Hepatocyte (in vitro differentiated cells): ENCODE measurements around the gene APEX1. TPM values are rescaled to one million over a fixed set of nuclear protein-coding genes. Genes with fewer than 3 reads are reported as not detected.
"Not testable (repeated sequence)": the region's sequence is repeated elsewhere in the genome, so short reads cannot be mapped to it uniquely, and the experiment has no call there.

Source experiments
- DNase-seq: peaks from one replicate; pipeline ENCODE4 v3.0.0-alpha.2; 2016; ENCODE audit warnings: low spot score
- H2AFZ ChIP-seq: fragments of 200-600 bp; sonication (generic); 2 replicates; pipeline ENCODE4 v1.6.0; 2016; ENCODE audit warnings: antibody characterized with exemption, mild to moderate bottlenecking
- H3K27ac ChIP-seq: fragments of 200-600 bp; sonication (generic); 2 replicates; pipeline ENCODE4 v1.5.1; 2016; ENCODE audit warnings: mild to moderate bottlenecking
- H3K27me3 ChIP-seq: fragments of 200-600 bp; sonication (generic); 2 replicates; pipeline ENCODE4 v1.6.1; 2016
- H3K36me3 ChIP-seq: fragments of 200-600 bp; sonication (generic); replicated peaks from 2 replicates; pipeline ENCODE4 v1.5.1; 2016; ENCODE audit warnings: low read depth; ENCODE audit not compliant: insufficient read depth
- H3K4me1 ChIP-seq: fragments of 200-600 bp; sonication (generic); 2 replicates; pipeline ENCODE4 v1.5.1; 2016; ENCODE audit warnings: mild to moderate bottlenecking, moderate library complexity; ENCODE audit not compliant: insufficient read depth
- H3K4me2 ChIP-seq: fragments of 200-600 bp; sonication (generic); 2 replicates; pipeline ENCODE4 v1.6.0; 2016
- H3K4me3 ChIP-seq: fragments of 200-600 bp; sonication (generic); 2 replicates; pipeline ENCODE4 v1.5.1; 2016; ENCODE audit warnings: mild to moderate bottlenecking
- H3K79me2 ChIP-seq: fragments of 200-600 bp; sonication (generic); 2 replicates; pipeline ENCODE4 v1.6.0; 2017; ENCODE audit warnings: mild to moderate bottlenecking
- H3K9me2 ChIP-seq: fragments of 200-600 bp; sonication (generic); replicated peaks from 2 replicates; pipeline ENCODE4 v1.6.0; 2017; ENCODE audit warnings: mild to moderate bottlenecking; ENCODE audit not compliant: insufficient read depth
- H3K9me3 ChIP-seq: fragments of 200-600 bp; sonication (generic); 2 replicates; pipeline ENCODE4 v1.5.1; 2016; ENCODE audit warnings: low read depth, mild to moderate bottlenecking
- H4K20me1 ChIP-seq: fragments of 200-600 bp; sonication (generic); 2 replicates; pipeline ENCODE4 v1.6.0; 2016; ENCODE audit warnings: mild to moderate bottlenecking; ENCODE audit not compliant: insufficient read depth, poor library complexity, severe bottlenecking
- EZH2 ChIP-seq: fragments of 200-600 bp; sonication (generic); IDR thresholded peaks from 2 replicates; pipeline ENCODE4 v1.6.1; 2016; ENCODE audit warnings: antibody characterized with exemption, mild to moderate bottlenecking, borderline replicate concordance
- EZH2phosphoT487 ChIP-seq: fragments of 200-600 bp; sonication (generic); IDR thresholded peaks from one replicate; pipeline ENCODE4 v1.6.1; 2018; ENCODE audit warnings: antibody characterized with exemption, mild to moderate bottlenecking, low read depth, moderate library complexity; ENCODE audit not compliant: unreplicated experiment, severe bottlenecking
- WGBS: methylation state at CpG from one replicate; pipeline ENCODE4 v1.1.6; 2016; ENCODE audit warnings: low lambda C conversion rate; ENCODE audit errors: missing lambda C conversion rate; 5-methylcytosine and 5-hydroxymethylcytosine counted together
- polyA plus RNA-seq: library from polyadenylated mRNA; unstranded; fragments of >200 nt; fragmentation: Nextera tagmentation; extraction: Ambion mirVana; gene quantifications from 2 replicates; pipeline ENCODE4 v1.2.1, GENCODE V29; 2016
- total RNA-seq: library from RNA; depleted of rRNA; stranded (reverse); fragments of >200 nt; gene quantifications from 2 replicates; pipeline ENCODE4 v1.2.3, GENCODE V29; 2014
- TF ChIP-seq, protein P1 (sequence below): fragments of 200-600 bp; sonication (generic); IDR thresholded peaks from 2 replicates; pipeline ENCODE4 v1.5.1; 2016; ENCODE audit warnings: antibody characterized with exemption, mild to moderate bottlenecking; ENCODE audit not compliant: poor library complexity

The APEX1 gene
- total and polyA plus RNA-seq, 2 experiments from 2014 or later = 56.5 to 147 TPM

DNA sequence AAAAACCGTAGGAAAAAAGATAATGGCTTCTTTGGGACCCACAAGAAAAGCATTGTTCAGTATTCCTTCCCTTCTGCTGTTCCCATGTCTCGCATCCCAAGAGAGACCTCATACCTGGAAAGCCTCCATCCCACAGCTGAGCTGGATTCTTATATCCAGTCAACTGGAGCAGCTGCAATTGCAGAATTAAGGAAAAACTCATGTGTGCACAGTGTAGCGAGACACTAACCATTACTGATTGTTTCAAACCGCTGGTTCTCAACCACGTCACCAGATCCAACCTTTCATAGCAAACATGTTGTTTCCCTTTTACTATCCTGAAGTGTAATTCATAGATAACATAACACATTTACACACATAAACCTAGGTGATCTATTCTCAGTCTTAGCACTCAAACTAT, 44.9 kb downstream of the APEX1 start:
- 92% methylated on average over 5 of the region's 5 CpGs for WGBS
- no peak overlapping the region for H3K4me2 ChIP-seq
- H3K4me1 ChIP-seq = no peaks in the 10 kb centered on the region
- no peak overlapping the region for H3K27ac ChIP-seq
- H3K36me3 ChIP-seq = no peaks in the 10 kb centered on the region
- H3K9me2 ChIP-seq = no peaks in the 10 kb centered on the region
- no peak for DNase-seq
- no peaks in the 10 kb centered on the region for H3K9me3 ChIP-seq
- H3K79me2 ChIP-seq = no peaks in the 10 kb centered on the region
- no peaks in the 10 kb centered on the region for H3K27me3 ChIP-seq
- H4K20me1 ChIP-seq = no peaks in the 10 kb centered on the region
- no peak overlapping the region for H2AFZ ChIP-seq
- TF ChIP-seq, protein P1, sequence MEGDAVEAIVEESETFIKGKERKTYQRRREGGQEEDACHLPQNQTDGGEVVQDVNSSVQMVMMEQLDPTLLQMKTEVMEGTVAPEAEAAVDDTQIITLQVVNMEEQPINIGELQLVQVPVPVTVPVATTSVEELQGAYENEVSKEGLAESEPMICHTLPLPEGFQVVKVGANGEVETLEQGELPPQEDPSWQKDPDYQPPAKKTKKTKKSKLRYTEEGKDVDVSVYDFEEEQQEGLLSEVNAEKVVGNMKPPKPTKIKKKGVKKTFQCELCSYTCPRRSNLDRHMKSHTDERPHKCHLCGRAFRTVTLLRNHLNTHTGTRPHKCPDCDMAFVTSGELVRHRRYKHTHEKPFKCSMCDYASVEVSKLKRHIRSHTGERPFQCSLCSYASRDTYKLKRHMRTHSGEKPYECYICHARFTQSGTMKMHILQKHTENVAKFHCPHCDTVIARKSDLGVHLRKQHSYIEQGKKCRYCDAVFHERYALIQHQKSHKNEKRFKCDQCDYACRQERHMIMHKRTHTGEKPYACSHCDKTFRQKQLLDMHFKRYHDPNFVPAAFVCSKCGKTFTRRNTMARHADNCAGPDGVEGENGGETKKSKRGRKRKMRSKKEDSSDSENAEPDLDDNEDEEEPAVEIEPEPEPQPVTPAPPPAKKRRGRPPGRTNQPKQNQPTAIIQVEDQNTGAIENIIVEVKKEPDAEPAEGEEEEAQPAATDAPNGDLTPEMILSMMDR = no peak
- TF ChIP-seq EZH2phosphoT487 = no peak
- TF ChIP-seq EZH2 = no peak
- no peak overlapping the region for H3K4me3 ChIP-seq

DNA sequence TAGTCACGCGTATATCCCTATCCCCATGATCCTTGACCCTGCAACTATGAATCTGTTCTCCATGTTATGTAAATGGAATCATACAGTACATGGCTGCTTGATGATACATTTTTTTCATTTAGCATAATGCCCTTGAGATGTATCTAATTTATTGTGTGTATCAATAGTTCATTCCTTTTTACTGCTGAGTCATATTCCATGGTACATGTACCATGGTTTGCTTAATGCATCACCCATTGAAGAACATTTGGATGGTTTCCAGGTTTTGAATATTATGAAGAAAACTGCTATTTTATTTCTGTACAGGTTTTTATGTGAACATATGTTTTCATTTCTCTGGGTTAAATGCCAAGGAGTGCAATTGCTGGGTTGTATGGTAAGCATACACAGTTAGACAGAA, 46.3 kb downstream of the APEX1 start:
- Histone ChIP-seq H3K27ac (no peak overlapping the region), H3K9me3 (no peaks in the 10 kb centered on the region), H3K4me2 (no peak overlapping the region), H3K79me2 (no peaks in the 10 kb centered on the region), H3K4me1 (no peaks in the 10 kb centered on the region), H2AFZ (no peak overlapping the region), H3K36me3 (no peaks in the 10 kb centered on the region), H3K27me3 (no peaks in the 10 kb centered on the region), H3K4me3 (no peak overlapping the region), H4K20me1 (no peaks in the 10 kb centered on the region), H3K9me2 (no peaks in the 10 kb centered on the region)
- 97% methylated on average over 2 of the region's 2 CpGs for WGBS
- TF ChIP-seq, protein P1 = no peak
- TF ChIP-seq EZH2phosphoT487 (no peak), EZH2 (no peak)
- DNase-seq = no peak

DNA sequence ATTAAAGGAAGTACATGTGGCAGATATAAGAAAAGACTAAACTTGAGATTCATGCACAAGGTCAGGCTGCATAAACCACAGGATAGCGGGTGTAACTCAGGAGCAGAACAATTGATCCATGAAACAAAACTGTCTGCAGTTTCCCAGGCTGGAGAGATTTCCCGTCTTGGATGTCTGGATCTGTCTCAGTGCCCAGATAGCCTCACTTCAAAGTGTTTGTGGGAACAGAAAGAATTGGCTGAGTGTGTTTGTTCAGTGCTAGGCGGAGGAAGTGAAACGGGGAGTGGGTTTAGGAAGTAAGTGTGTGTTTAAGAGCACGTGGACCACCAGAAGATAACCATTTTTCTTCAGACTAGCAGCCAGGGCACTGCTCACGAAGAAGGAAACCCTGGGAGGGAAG, 48.9 kb downstream of the APEX1 start:
- Histone ChIP-seq H3K9me3 (no peaks in the 10 kb centered on the region), H2AFZ (no peak overlapping the region), H4K20me1 (no peaks in the 10 kb centered on the region), H3K4me2 (no peak overlapping the region), H3K27me3 (no peaks in the 10 kb centered on the region), H3K79me2 (no peaks in the 10 kb centered on the region), H3K4me1 (no peaks in the 10 kb centered on the region), H3K27ac (no peak overlapping the region), H3K4me3 (no peak overlapping the region), H3K9me2 (no peaks in the 10 kb centered on the region), H3K36me3 (no peaks in the 10 kb centered on the region)
- WGBS = 65% methylated on average over 6 of the region's 6 CpGs
- DNase-seq = no peak
- TF ChIP-seq EZH2phosphoT487 (no peak), EZH2 (no peak)
- TF ChIP-seq, protein P1 = no peak

DNA sequence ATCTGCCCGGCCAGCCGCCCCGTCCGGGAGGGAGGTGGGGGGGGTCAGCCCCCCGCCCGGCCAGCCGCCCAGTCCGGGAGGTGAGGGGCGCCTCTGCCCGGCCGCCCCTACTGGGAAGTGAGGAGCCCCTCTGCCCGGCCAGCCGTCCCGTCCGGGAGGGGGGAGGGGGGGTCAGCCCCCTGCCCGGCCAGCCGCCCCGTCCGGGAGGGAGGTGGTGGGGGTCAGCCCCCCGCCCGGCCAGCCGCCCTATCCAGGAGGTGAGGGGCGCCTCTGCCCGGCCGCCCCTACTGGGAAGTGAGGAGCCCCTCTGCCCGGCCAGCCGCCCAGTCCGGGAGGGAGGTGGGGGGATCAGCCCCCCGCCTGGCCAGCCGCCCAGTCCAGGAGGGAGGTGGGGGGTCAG, 51.2 kb downstream of the APEX1 start:
- not testable (repeated sequence) for DNase-seq, H3K36me3 ChIP-seq, H3K4me1 ChIP-seq, H2AFZ ChIP-seq, H3K4me3 ChIP-seq, H4K20me1 ChIP-seq, H3K9me2 ChIP-seq, H3K27me3 ChIP-seq, H3K9me3 ChIP-seq, H3K4me2 ChIP-seq, H3K79me2 ChIP-seq, H3K27ac ChIP-seq
- WGBS = no CpG with 5 or more reads among the region's 30 CpGs

DNA sequence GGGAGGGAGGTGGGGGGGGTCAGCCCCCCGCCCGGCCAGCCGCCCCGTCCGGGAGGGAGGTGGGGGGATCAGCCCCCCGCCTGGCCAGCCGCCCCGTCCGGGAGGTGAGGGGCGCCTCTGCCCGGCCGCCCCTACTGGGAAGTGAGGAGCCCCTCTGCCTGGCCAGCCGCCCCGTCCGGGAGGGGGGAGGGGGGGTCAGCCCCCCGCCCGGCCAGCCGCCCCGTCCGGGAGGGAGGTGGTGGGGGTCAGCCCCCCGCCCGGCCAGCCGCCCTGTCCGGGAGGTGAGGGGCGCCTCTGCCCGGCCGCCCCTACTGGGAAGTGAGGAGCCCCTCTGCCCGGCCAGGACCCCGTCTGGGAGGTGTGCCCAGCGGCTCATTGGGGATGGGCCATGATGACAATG, 51.7 kb downstream of the APEX1 start:
- H3K4me2 ChIP-seq, H3K36me3 ChIP-seq, H3K79me2 ChIP-seq, H3K27me3 ChIP-seq, H3K9me2 ChIP-seq, H4K20me1 ChIP-seq, DNase-seq, H2AFZ ChIP-seq, H3K27ac ChIP-seq, H3K9me3 ChIP-seq, H3K4me1 ChIP-seq, H3K4me3 ChIP-seq: not testable (repeated sequence)
- no CpG with 5 or more reads among the region's 30 CpGs for WGBS
